Measurements from ENCODE around the gene CAMK1G.

Gene CAMK1G

DNA sequence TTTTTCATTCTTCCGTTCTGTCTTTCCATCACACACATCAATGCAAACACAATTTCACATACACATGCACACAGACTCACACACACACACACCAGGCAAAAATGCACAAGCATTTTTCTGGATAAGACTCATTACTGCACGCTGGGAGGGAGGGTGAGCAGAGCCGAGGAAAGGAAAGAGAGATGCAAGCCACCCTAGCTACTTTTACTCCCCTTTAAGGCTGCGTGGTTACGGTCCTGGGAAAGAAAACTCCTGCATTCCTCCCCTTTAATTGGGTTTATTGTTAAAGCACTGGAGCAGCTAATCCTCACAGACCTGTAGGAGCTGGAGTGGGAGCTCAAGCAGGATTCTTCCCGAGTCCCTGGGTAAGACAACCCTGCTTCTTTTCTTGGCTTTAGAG lies at the start of gene CAMK1G:
TSS of gene CAMK1G (plus strand) at position 307 of the 400 bp plus-strand sequence. CDS start 11,270 bp downstream, outside the sequence.
- in situ Hi-C loops (cut with HindIII; ENCODE audit: low sequenced_read_pairs): no loop called here

DNA sequence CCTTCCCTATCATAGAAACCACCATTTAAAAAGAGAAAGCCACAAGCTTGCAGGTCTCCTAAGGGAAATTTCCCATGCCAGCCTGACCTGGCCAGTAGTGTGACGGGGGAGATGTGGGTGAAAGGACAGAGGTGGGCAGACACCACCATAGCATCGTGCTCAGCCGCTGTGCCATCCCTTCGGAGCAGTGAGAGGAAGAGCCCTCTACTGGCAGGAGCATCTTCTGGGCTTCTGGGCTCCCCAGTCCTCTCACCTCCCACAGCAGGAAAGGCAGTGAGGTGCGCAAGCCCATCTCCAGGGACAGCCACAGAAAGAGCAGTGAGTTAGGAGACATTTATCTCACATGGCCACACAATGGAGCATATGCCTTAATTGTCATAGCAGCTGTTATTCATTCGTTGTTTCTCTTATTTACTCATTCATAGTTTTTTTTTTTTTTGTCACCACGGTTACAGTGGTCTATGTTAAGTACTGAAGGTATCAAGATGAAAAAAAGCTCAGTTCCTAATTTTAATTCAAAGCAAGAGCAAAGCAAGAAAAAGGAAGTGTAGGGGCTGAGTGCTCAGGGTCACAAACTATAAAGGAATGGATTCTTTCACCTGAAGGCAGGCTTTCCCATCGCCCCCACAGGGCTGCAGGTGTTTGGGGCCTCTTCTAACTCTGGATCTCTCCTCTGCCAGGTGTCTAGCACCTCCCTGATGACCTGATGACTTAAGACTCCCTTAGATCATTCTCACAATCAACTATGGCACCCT lies 48.8 kb upstream of the CAMK1G start:
- in situ Hi-C loops (cut with HindIII; ENCODE audit: low sequenced_read_pairs): no loop called here

DNA sequence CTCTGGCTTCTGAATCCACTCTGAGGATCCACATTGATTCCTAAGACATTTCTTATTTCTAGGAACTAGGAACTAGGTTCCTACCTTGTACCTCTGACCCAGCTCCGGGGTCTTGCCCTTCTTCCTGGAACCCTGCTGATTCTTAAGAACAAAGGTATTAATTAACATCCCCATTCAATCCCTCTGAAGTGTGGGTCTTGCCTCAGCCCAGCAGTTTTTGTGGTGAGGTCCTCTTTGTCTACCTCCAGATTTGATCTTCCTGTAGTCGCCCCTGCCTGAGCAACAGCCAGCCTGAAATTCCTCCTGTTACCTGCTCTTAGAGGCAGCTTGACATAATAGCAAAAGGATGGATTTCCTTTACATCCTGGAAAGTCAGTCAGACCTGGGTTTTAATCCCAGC lies 46.7 kb upstream of the CAMK1G start:
- in situ Hi-C loops (cut with HindIII; ENCODE audit: low sequenced_read_pairs): no loop called here

DNA sequence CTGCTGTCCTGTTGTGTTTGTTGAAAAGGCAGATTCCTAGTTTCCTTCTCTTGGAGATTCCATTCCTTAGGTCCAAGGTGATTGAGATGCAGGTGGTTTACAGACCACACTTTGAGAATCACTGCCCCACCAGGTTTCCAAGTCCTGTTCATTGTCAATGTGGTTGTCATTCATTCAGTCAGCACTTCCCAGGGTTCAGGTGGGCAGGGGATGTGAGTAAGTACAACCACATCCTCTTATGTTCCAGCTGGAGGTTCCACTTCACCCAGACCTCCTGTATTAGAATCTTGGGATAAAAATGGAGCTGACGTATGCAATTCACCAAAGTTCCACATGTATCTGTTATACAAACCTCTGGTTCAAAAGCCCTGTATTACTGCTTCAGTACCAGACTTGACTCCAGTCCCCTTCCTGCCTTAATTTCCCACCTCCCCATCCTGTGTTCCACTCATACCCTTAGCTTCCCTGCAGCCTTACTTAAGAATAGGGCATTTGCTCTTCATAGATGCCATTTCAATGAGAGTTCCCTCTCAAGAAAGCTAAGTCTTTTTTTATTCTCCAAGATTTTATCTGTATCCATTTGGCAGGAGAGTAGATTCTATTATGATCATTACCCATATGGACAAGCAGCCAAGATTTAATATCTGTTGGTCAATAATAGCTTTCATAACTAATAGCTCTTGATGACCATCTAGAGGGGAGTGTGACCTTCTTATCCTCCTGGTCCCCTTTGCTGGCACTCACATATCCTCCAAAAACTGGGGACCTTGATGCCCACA lies 46.0 kb upstream of the CAMK1G start:
- in situ Hi-C loops (cut with HindIII; ENCODE audit: low sequenced_read_pairs): no loop called here

DNA sequence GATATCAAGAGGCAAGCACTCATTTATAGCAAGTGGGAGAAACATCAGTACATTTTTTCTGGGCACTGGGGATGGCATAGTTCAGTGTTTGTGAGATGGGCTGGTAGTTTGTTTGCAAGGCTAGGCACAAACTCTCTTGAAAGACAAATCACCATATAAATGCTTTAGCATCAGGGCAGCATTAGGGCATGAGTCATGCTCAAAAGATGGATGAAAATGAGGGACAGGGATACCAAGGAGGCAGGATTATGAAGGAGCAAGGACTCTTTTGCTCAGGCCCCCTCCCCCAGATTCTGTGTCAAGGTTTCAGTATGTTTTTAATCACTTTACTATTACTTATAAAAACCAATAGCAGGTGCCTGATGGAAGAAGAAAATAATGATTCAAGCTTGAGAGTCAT lies 43.9 kb upstream of the CAMK1G start:
- in situ Hi-C loops (cut with HindIII; ENCODE audit: low sequenced_read_pairs): no loop called here

DNA sequence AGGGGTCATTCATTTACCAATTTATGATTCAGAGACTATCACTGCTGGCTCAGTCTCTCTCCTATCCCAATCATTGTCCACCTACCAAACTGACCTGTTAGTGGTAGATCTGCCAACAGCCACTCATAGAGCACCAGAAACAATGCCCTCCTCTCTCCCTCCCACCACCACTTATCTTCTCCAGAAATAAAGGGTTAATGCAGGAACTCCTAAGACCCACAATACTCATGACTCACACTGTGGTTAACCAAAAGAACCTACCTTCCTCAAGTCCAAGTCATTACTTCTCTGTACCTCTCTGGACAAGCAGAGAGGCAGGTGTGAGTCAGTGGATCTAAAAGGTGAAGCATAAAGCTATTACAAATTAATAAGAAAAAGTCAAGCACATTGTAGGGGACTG lies 40.9 kb upstream of the CAMK1G start:
- in situ Hi-C loops (cut with HindIII; ENCODE audit: low sequenced_read_pairs): no loop called here

DNA sequence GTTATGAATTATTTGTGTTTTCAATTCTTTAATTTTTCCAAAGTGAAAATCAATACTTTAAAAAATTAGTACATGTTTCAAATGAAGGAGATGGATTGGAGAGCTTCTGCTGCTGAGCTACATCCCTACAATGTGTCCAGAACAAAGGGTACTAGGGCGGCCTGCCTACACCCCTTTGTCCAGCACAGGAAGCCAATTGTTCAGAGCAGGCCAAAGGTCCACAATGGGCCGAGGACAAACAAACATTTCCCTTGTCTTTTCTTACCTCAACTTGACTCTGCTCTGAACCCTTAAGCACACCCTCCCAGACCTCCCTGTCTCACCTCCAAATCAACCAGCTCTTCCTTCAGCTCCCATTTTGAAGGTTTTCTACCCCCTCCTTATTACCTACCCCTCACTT lies 39.4 kb upstream of the CAMK1G start:
- in situ Hi-C loops (cut with HindIII; ENCODE audit: low sequenced_read_pairs): no loop called here

DNA sequence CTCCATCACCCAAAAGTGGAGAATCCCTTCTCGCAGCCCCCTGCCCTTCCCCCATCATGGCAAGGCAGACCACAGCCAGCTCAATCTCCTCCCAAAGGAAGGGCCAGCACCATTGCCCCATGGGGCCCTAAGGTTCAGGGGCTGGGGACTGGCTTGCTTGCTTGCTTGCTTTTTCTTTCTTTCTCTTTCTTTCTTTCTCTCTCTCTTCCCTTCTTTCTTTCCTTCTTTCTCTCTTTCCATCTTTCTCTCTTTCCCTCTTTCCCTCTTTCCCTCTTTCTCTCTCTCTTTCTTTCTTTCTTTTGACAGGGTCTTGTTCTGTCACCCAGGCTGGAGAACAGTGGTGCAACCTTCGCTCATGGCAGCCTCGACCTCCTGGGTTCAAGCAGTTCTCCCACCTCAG lies 38.1 kb upstream of the CAMK1G start:
- in situ Hi-C loops (cut with HindIII; ENCODE audit: low sequenced_read_pairs): no loop called here

DNA sequence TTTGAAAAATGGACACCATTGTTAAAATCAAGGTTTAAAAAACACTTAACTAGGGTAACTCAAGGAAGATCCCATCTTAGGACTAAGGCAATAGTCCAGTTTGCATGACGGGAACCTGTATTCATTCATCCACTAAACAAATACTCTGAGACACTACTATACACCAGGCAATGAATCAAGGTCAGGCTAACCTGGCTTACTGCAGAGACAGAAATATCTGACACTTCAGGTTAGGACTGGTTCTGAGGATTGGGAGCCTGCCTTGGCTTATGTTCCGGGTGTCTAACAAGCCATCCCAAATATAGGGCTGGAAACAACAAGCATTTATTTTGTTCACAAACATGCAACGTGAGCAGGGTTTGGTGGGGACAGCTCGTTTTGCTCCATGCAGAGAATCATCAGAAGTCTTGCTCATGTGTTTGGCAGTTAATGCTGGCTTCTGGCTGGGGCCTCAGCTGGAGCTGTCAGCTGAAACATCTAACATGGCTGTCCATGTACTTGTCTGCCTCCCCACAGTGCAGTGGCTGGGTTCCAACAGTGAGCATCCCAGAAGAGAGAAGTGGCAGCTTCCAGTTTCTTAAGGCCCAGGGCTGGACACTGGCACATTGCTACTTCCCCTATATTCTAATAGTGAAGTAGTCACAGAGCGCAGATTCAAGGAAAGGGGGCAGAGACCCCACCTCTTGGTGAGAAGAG lies 37.0 kb upstream of the CAMK1G start:
- in situ Hi-C loops (cut with HindIII; ENCODE audit: low sequenced_read_pairs): no loop called here

DNA sequence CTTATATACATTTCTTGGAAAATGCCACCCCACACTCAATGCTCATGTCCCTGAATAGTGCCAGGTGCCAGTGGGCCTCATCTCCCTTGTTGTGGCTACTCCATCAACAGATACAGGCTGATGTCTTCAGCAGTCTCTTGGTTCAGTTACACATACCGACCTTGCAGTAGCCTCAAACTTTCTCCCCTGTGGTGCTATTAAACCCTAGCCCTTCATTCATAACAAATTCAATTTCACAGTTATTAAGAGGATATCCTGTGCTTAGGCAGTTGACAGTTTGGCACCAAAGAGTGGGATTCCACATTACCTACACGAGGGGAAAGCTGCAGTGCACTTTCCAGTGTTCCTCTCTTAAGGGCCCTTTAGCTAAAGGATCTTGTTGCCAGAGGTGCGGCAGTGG lies 35.9 kb upstream of the CAMK1G start:
- in situ Hi-C loops (cut with HindIII; ENCODE audit: low sequenced_read_pairs): no loop called here

DNA sequence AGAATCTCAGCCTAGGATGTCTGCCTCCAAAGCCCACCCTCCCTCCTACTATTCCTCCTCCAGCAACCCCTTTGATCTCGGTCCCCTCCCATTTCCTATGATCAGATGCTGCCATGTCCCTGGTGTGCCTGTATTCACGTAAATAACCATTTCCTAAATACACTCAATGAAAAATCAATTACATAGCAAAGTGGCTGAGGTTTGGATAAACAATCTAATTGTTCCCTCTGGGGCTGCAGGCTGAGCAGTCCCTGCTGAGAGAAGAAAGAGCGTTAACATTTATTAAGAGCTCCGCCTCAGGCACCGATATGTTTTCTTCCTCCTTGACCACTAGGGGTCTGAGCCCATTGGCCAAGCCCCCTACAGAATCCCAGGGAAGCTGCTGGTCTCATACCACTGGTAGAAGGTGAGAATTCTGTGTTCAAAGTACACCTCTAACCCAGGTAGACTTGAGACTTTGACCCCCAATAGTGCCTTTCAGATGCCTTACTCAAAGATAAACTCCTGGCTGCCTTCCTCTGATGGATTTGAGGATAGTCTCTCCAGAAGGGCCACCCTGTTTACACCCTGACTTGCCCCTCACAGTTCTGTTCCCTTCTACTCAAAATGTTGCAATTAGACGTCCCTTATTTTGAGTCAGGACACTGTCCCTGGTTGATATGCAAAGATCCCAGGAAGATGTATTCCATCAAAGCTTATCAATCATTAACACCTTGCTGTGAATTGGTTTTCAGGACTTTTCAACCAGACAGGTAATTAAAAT lies 33.9 kb upstream of the CAMK1G start:
- in situ Hi-C loops (cut with HindIII; ENCODE audit: low sequenced_read_pairs): no loop called here

DNA sequence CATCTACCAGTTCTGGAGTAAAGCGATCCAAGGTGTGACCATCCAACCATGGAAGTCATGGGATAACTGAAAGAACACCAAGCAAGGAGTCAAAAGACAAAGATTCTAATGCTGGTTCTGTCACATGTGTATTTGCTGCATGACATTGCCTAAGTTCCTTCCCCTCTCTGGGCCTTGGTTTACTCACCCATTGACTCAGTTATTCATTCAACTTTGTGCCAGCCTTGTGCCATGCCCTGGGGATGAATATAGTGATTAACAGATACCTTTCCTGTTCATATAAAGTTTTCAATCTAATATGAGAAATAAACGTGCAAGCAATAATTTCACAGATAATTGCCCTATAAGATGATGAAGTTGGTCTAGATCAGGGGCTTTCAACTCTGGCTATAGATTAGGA lies 33.0 kb upstream of the CAMK1G start:
- in situ Hi-C loops (cut with HindIII; ENCODE audit: low sequenced_read_pairs): no loop called here

DNA sequence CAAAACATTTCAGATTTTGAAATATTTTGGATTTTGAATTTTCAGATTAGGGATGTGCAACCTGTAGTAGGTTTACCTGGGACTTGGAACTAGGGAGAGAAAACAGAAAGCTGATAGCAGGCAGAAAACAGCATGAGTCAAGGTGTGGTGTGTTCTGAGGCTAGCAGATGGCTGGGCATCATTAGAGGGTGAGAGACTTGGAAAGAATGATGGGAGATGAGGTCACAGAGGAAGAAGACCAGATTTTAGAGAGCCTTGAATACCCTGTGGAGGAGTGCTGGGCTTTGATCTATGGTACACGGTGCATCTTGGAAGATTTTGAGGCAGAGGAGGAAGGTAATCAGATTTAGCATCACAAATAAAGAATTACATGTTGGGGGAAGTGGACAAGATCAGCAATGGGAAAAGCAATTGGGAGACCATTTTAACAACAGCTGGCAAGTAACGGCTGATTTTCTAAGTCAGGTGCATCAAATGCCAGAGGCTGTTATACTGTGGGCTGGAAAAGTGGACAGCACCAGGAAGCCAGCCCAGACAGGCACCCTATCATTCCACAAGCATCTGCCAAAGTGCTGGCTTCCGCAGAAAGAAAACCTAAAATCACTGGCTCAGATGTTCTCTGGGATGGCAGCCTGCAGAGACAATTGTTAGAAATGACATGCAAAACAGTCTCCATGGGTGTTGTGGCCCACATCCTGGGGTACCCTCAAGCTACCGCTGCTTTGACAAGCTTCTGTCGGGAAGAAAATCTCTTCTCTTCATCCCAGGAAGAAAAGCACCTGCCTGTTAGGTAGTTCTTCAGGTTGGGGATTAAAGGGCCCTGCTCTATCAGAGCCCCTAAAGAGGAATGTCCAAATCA lies 30.9 kb upstream of the CAMK1G start:
- in situ Hi-C loops (cut with HindIII; ENCODE audit: low sequenced_read_pairs): no loop called here

DNA sequence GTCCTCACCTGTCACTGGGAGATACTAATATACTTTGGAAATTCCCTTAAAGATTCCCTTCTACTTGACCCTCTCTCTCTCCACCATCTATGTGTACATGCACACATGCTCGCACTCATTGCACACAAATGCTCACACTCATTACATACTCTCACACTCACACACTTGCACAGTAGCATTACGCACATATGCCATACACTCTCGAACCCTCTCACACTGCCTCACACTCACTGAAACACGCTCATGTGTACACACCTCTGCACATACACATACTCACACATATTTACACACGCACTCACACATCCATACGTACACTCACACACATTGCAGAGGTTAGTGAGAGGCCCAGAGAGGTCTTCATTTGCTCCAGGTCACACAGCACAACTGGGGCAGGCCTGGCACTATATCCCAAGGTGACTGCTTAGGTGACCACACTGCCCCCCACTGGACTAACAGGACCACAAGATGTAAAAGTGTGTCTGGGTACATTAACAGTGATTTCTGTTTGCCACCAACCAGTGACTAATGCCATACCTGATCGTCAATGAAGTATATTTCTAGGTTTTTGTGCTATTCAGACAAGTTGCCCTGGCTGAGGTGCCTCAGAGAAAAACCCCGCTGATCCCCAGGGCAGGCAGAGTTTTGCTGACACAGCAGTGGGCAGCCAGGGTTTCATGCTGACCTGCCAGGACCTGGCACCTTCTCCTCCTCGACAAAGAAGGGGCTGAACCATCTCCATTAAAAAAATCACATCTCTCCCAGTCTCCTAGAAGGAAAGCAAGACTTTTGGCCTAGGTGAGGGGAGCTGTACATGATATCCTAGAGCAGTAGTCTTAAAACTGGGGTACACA lies 28.5 kb upstream of the CAMK1G start:
- in situ Hi-C loops (cut with HindIII; ENCODE audit: low sequenced_read_pairs): no loop called here

DNA sequence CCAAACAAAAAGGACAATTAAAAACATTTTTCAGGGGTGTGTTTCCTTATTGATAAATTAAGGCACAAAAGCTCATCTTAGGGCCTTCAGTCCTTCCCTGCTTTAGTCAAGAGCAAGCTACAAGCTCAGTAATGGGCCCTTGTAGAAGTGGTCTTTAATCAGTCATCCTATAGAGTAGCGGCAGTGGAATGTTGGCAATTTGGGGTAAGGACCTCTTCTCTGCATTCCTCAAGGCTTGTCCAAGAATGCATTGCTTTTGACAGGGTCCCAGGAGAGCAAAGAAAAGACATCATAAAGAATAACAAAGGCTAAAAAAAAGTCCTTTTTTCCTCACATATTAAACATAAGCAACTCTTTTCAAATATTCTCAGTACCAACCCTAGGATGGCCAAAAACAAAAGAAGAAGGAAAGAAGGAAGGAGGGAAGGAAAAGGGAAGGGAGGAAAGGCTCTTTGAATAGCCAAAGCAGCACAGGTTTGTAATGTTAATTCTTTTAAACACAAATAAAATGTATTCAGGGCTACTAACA lies 27.3 kb upstream of the CAMK1G start:
- in situ Hi-C loops (cut with HindIII; ENCODE audit: low sequenced_read_pairs): no loop called here

DNA sequence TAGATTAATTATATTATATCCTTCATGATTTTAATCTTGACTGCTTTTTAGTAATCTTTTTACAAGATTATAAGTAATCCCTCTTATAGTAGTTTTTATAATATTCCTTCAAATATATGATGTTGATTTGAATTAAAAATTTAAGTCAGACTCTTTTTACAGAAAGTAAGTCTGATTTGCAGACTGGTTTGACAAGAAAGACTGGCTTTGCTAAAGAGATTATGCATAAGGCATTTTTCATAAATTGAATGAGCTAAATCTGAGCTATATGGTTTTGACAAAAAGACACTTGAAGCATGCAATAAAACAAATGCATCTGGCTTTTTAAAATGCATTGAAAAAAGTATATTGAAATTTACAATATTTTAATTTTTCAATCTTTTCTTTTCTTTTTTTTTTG lies 26.3 kb upstream of the CAMK1G start:
- in situ Hi-C loops (cut with HindIII; ENCODE audit: low sequenced_read_pairs): no loop called here

DNA sequence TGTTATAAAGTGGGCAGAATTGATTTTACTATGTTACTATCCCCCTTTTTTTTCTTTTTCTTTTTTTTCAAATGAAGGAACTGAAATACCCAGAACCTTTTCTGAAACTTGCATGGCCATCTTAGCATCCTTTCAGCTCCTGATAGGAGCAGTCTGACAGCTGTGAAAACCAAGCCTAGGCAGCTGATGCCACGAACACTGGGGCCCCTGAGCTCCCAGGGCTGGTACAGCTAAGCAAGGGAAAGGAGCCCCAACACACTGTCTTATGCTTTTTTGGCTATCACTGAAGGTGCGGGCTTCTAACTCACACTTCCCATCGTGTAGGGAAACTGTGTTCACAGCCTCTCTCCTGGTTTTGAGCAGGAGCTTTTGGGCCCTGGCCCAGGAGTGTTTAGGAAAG lies 23.0 kb upstream of the CAMK1G start:
- in situ Hi-C loops (cut with HindIII; ENCODE audit: low sequenced_read_pairs): no loop called here

DNA sequence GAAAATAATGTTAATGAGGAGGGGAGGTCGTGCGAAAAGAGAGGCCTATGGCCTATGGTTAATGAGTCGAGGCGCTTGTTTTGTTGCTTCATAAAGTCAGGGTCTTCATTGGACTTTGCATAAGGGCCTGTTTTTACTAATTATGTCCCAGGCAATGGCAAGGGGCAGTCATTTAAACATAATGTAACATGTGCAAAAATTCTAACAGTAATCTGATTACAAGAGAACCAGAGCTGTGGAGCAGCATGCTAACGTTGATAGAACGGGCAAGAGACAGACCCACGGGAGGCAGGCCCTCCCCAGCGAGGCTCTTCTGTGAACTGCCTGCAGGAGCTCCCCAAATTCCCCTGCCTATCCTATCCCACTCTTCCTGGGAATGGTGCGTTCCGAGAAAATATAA lies 22.6 kb upstream of the CAMK1G start:
- in situ Hi-C loops (cut with HindIII; ENCODE audit: low sequenced_read_pairs): no loop called here

DNA sequence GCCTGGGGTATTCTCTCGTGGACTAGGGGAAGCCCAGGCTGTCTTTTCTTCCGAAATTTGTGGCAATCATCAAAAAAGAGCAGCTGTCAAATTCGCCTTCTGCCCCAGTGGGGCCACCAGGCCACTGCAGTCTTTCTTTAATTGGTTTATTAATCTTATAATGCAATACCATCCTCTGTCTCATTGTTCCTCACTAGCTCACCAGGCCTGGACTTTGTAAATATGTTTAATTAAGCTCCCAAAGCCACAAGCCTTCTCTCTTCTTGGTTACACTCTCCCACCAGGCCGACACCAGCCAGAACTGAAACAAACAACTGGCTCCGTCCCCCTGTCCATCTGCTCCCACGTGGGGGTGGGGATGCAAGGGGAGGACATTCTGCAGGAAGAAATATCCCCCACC lies 22.0 kb upstream of the CAMK1G start:
- in situ Hi-C loops (cut with HindIII; ENCODE audit: low sequenced_read_pairs): no loop called here
